Transverse colon (tissue), 4 donors: ENCODE results near the gene FANCD2. TPM values are rescaled to one million over a fixed set of nuclear protein-coding genes. Genes with fewer than 3 reads are reported as not detected.

ENCODE experiments used
- DNase-seq: peaks from one replicate; pipeline ENCODE4 v3.0.0-alpha.2; 2019
- H3K27ac ChIP-seq, 4 donors: fragments of 200-600 bp; sonication (generic); 2 replicates each; pipeline ENCODE4 v1.5.1; 2016 to 2018; ENCODE audit warnings: inconsistent platforms in 4 of 4
- H3K27me3 ChIP-seq: fragments of 200-600 bp; sonication (generic); 2 replicates; pipeline ENCODE4 v1.5.1; 2017; ENCODE audit warnings: inconsistent platforms
- H3K36me3 ChIP-seq, 4 donors: fragments of 200-600 bp; sonication (generic); 2 replicates each; pipeline ENCODE4 v1.5.1; 2017 to 2019; ENCODE audit warnings: inconsistent platforms in 4 of 4
- H3K4me1 ChIP-seq, 4 donors: fragments of 200-600 bp; sonication (generic); 2 replicates each; pipeline ENCODE4 v1.5.1; 2017 to 2020; ENCODE audit warnings: inconsistent platforms in 4 of 4
- H3K4me3 ChIP-seq, 4 donors: fragments of 200-600 bp; sonication (generic); 1 replicate in 1 of 4; 2 replicates in 3 of 4; pipeline versions ENCODE4 v1.5.1 to v1.6.1; 2017 to 2019; ENCODE audit warnings: inconsistent platforms in 4 of 4
- H3K9me3 ChIP-seq, 2 donors: fragments of 200-600 bp; sonication (generic); 2 replicates each; pipeline ENCODE4 v1.5.1; 2017 to 2019; ENCODE audit warnings: inconsistent platforms in 2 of 2
- CTCF ChIP-seq, 5 experiments: fragments of 200-600 bp in 3 of 5; fragments of 450-650 bp in 2 of 5; sonication (generic) in 3 of 5; IDR thresholded peaks; 1 replicate in 2 of 5; 2 replicates in 3 of 5; pipeline ENCODE4 v1.5.1; 2016 to 2017; ENCODE audit warnings: antibody characterized with exemption in 5 of 5, inconsistent platforms in 3 of 5, mild to moderate bottlenecking in 2 of 5, moderate library complexity in 1 of 5
- EP300 ChIP-seq: sonication (generic); formaldehyde crosslinking; IDR thresholded peaks from one replicate; pipeline ENCODE4 v1.6.1; 2017; ENCODE audit warnings: antibody characterized with exemption, low read depth
- POLR2A ChIP-seq: fragments of 450-650 bp; IDR thresholded peaks from one replicate; pipeline ENCODE4 v1.6.1; 2016; ENCODE audit warnings: antibody characterized with exemption, mild to moderate bottlenecking, moderate library complexity
- POLR2AphosphoS5 ChIP-seq, 3 donors: sonication (generic); formaldehyde crosslinking; IDR thresholded peaks; one replicate each; pipeline ENCODE4 v1.6.1; 2016; ENCODE audit warnings: antibody characterized with exemption in 3 of 3
- WGBS, 2 donors: methylation state at CpG; one replicate each; pipeline ENCODE4 v1.1.5; 2018; ENCODE audit warnings: low coverage in 1 of 2; 5-methylcytosine and 5-hydroxymethylcytosine counted together
- in situ Hi-C, 4 donors: fragments of 200-750 bp; cut with MboI; loops; one replicate each; pipeline versions ENCODE4 v1.15.0 to v1.15.1; 2017; ENCODE audit warnings: low sequenced_read_pairs in 3 of 4, low pct_ligation_motif_present in 1 of 4, low pct_unique_long_range_greater_than_20kb in 1 of 4
- intact Hi-C: fragments of 100-400 bp; cut with DNase I; formaldehyde crosslinking; loops from one replicate; pipeline ENCODE4 v1.15.1; 2023; ENCODE audit warnings: low total_unique reads
- total RNA-seq, 4 donors: library from RNA; depleted of rRNA; stranded (reverse); fragments of >200 nt; gene quantifications; one replicate each; pipeline ENCODE4 v1.1.0, GENCODE V29; 2016

The FANCD2 gene
- total RNA-seq, 4 donors from 2014 or later: 0.80 to 43.0 (median 4.9) TPM

- intact Hi-C loops (no loop called here), in situ Hi-C loops (loop anchor here in 2 of 4 donors (25.0 kb wide), 1 partner anchor 251 kb away; the partner anchor contains the start of gene TATDN2 (in 2 of the 2))
- WGBS, 2 donors: 0% methylated on average over 4 to 17 of the region's 17 CpGs
- Histone ChIP-seq H3K27ac (peak overlapping the region; percentile 71 to 90 (median 86)), H3K4me1 (peaks cover 6 to 39% (median 23%) of the 10 kb centered on the region in 4 donors), H3K4me3 (peak overlapping the region; percentile 65 to 92 (median 82)), H3K36me3 (no peaks in the 10 kb centered on the region), H3K9me3 (no peaks in the 10 kb centered on the region), H3K27me3 (no peaks in the 10 kb centered on the region)
- DNase-seq: no peak
- no peak for TF ChIP-seq EP300
- no peak for TF ChIP-seq POLR2AphosphoS5 (IDR thresholded peaks at IDR 0.05)
- no peak for TF ChIP-seq POLR2A
- TF ChIP-seq CTCF (IDR thresholded peaks at IDR 0.05): no peak
Observed at GRCh38 chr3:9986230-9986725, 40.0 kb upstream of the FANCD2 start.

GRCh38 chr3:9994086-9994844 lies 32.0 kb upstream of the FANCD2 start:
- Histone ChIP-seq H3K36me3 (no peaks in the 10 kb centered on the region), H3K27ac (no peak overlapping the region), H3K4me1 (no peaks in the 10 kb centered on the region), H3K4me3 (no peak overlapping the region), H3K9me3 (no peaks in the 10 kb centered on the region), H3K27me3 (no peaks in the 10 kb centered on the region)
- in situ Hi-C loops: loop anchor here in 2 of 4 donors (25.0 kb wide), 1 partner anchor 243 kb away; the partner anchor contains the start of gene TATDN2 (in 2 of the 2)
- intact Hi-C loops: no loop called here
- no peak for DNase-seq
- 87 to 93% methylated on average over 7 to 10 of the region's 10 CpGs for WGBS, 2 donors
- TF ChIP-seq POLR2A (no peak), CTCF (IDR thresholded peaks at IDR 0.05) (no peak), EP300 (no peak), POLR2AphosphoS5 (IDR thresholded peaks at IDR 0.05) (no peak)

- in situ Hi-C loops (no loop called here), intact Hi-C loops (no loop called here)
- WGBS, 2 donors: 97 to 98% methylated on average over 7 of the region's 7 CpGs
- no peaks in the 10 kb centered on the region for H3K4me1 ChIP-seq
- no peak for DNase-seq
- H3K9me3 ChIP-seq: no peaks in the 10 kb centered on the region
- TF ChIP-seq POLR2A (no peak), POLR2AphosphoS5 (IDR thresholded peaks at IDR 0.05) (no peak), EP300 (no peak), CTCF (IDR thresholded peaks at IDR 0.05) (no peak)
- no peaks in the 10 kb centered on the region for H3K27me3 ChIP-seq
- H3K4me3 ChIP-seq: no peak overlapping the region
- no peak overlapping the region for H3K27ac ChIP-seq
- H3K36me3 ChIP-seq: no peaks in the 10 kb centered on the region
Observed at GRCh38 chr3:10000686-10001085, 25.6 kb upstream of the FANCD2 start.

GRCh38 chr3:10002951-10003350 lies 23.3 kb upstream of the FANCD2 start:
- in situ Hi-C loops: no loop called here
- WGBS, 2 donors: 100% methylated on average over 2 of the region's 2 CpGs; no CpG with 5 or more reads in 1 of the 2 donors
- no peak for DNase-seq
- no peaks in the 10 kb centered on the region for H3K36me3 ChIP-seq
- no peak for TF ChIP-seq POLR2AphosphoS5 (IDR thresholded peaks at IDR 0.05)
- TF ChIP-seq CTCF (IDR thresholded peaks at IDR 0.05): no peak
- TF ChIP-seq EP300: no peak
- no peak for TF ChIP-seq POLR2A
- H3K27me3 ChIP-seq: no peaks in the 10 kb centered on the region
- H3K4me1 ChIP-seq: no peaks in the 10 kb centered on the region
- intact Hi-C loops: no loop called here
- no peak overlapping the region for H3K27ac ChIP-seq
- no peaks in the 10 kb centered on the region for H3K9me3 ChIP-seq
- H3K4me3 ChIP-seq: no peak overlapping the region
